SU-DHL-6 (cell line): ENCODE results near the gene AK1.
"Not testable (repeated sequence)": the region's sequence is repeated elsewhere in the genome, so short reads cannot be mapped to it uniquely, and the experiment has no call there.

Experiments used
- H2AFZ ChIP-seq: fragments of 200-600 bp; sonication (generic); 2 replicates; pipeline ENCODE4 v1.6.1; 2014; ENCODE audit warnings: low read depth, mild to moderate bottlenecking, moderate library complexity, mixed read lengths, antibody characterized with exemption, low read length; ENCODE audit not compliant: severe bottlenecking
- H3F3A ChIP-seq: fragments of 200-600 bp; shearing (Covaris generic); 2 replicates; pipeline ENCODE4 v1.6.0; 2016; ENCODE audit warnings: antibody characterized with exemption, mild to moderate bottlenecking; ENCODE audit not compliant: insufficient read depth
- H3K27ac ChIP-seq: fragments of 200-600 bp; sonication (generic); 2 replicates; pipeline ENCODE4 v1.5.1; 2016; ENCODE audit warnings: low read depth, mild to moderate bottlenecking, low read length, moderate library complexity, mixed read lengths
- H3K27me3 ChIP-seq: fragments of 200-600 bp; sonication (generic), shearing (Covaris generic); 2 replicates; pipeline ENCODE4 v1.6.0; 2014; ENCODE audit warnings: mild to moderate bottlenecking, low read length
- H3K36me3 ChIP-seq: fragments of 200-600 bp; sonication (generic); 2 replicates; pipeline ENCODE4 v1.6.1; 2014; ENCODE audit warnings: mild to moderate bottlenecking, low read length, mixed read lengths
- H3K4me2 ChIP-seq: fragments of 300-600, 200-600 bp; shearing (Covaris generic), sonication (generic); 2 replicates; pipeline ENCODE4 v1.6.0; 2014; ENCODE audit warnings: low read length, low read depth, mild to moderate bottlenecking; ENCODE audit not compliant: poor library complexity, severe bottlenecking
- H3K4me3 ChIP-seq: fragments of 200-600 bp; sonication (generic); 2 replicates; pipeline ENCODE4 v1.5.1; 2014; ENCODE audit warnings: antibody characterized with exemption, low read length, mild to moderate bottlenecking, mixed read lengths; ENCODE audit not compliant: insufficient read depth, poor library complexity, severe bottlenecking
- H3K79me2 ChIP-seq: fragments of 200-600 bp; sonication (generic); 2 replicates; pipeline ENCODE4 v1.6.1; 2014; ENCODE audit warnings: mild to moderate bottlenecking, low read length, moderate library complexity; ENCODE audit not compliant: insufficient read depth
- H3K9ac ChIP-seq: fragments of 200-600 bp; sonication (generic); 2 replicates; pipeline ENCODE4 v1.7.0; 2014; ENCODE audit warnings: mild to moderate bottlenecking, low read length
- H3K9me2 ChIP-seq: fragments of 200-600 bp; sonication (generic); replicated peaks from 2 replicates; pipeline ENCODE4 v1.6.1; 2014; ENCODE audit warnings: low read length; ENCODE audit not compliant: insufficient read depth
- H3K9me3 ChIP-seq: fragments of 200-600 bp; sonication (generic); 2 replicates; pipeline ENCODE4 v1.6.1; 2014; ENCODE audit warnings: low read length, mixed read lengths; ENCODE audit not compliant: insufficient read depth
- H4K20me1 ChIP-seq: fragments of 200-600 bp; sonication (generic); 2 replicates; pipeline ENCODE4 v1.6.1; 2014; ENCODE audit warnings: low read depth, mild to moderate bottlenecking, antibody characterized with exemption, low read length, moderate library complexity, mixed read lengths
- CTCF ChIP-seq: fragments of 200-600 bp; sonication (generic); IDR thresholded peaks from one replicate; pipeline ENCODE4 v1.5.1; 2017; ENCODE audit warnings: antibody characterized with exemption, mild to moderate bottlenecking, low read length, moderate library complexity; ENCODE audit not compliant: insufficient read depth, poor library complexity, severe bottlenecking
- EZH2phosphoT487 ChIP-seq: fragments of 200-600 bp; sonication (generic), shearing (Covaris generic); conservative IDR thresholded peaks from 2 replicates; pipeline ENCODE4 v1.6.1; 2018; ENCODE audit warnings: mild to moderate bottlenecking, antibody characterized with exemption, low read length, moderate library complexity, mixed read lengths

AK1 gene

GRCh38 chr9:127847833-127848755, 29.4 kb downstream of the AK1 start:
- Histone ChIP-seq H2AFZ (no peak overlapping the region), H3K9me3 (peaks cover 8% of the 10 kb centered on the region; the same call in 1 of the 2 replicates), H4K20me1 (no peaks in the 10 kb centered on the region), H3K79me2 (no peaks in the 10 kb centered on the region), H3K4me2 (no peak overlapping the region), H3K36me3 (no peaks in the 10 kb centered on the region), H3K9me2 (no peaks in the 10 kb centered on the region), H3K9ac (no peak overlapping the region), H3K27ac (no peak overlapping the region), H3F3A (no peaks in the 10 kb centered on the region), H3K27me3 (no peaks in the 10 kb centered on the region), H3K4me3 (no peak overlapping the region)
- no peak for TF ChIP-seq CTCF

- H3K9me2 ChIP-seq = no peaks in the 10 kb centered on the region
- no peak overlapping the region for H3K9ac ChIP-seq
- no peak overlapping the region for H3K4me2 ChIP-seq
- no peak overlapping the region for H3K27ac ChIP-seq
- H3F3A ChIP-seq = no peaks in the 10 kb centered on the region
- no peaks in the 10 kb centered on the region for H3K36me3 ChIP-seq
- TF ChIP-seq CTCF = no peak
- TF ChIP-seq EZH2phosphoT487 = no peak
- H3K9me3 ChIP-seq = peaks cover 8% of the 10 kb centered on the region; the same call in 1 of the 2 replicates
- no peaks in the 10 kb centered on the region for H4K20me1 ChIP-seq
- H3K4me3 ChIP-seq = no peak overlapping the region
- H2AFZ ChIP-seq = no peak overlapping the region
- H3K79me2 ChIP-seq = no peaks in the 10 kb centered on the region
- H3K27me3 ChIP-seq = no peaks in the 10 kb centered on the region
These were observed 30.3 kb downstream of the AK1 start for GRCh38 chr9:127847178-127847510.

GRCh38 chr9:127846443-127847177, 30.9 kb downstream of the AK1 start:
- H3K9me3 ChIP-seq = peaks cover 8% of the 10 kb centered on the region; the same call in 1 of the 2 replicates
- no peaks in the 10 kb centered on the region for H3K9me2 ChIP-seq
- H2AFZ ChIP-seq = no peak overlapping the region
- no peaks in the 10 kb centered on the region for H4K20me1 ChIP-seq
- H3K79me2 ChIP-seq = no peaks in the 10 kb centered on the region
- H3K4me2 ChIP-seq = no peak overlapping the region
- H3F3A ChIP-seq = no peaks in the 10 kb centered on the region
- no peak overlapping the region for H3K9ac ChIP-seq
- H3K36me3 ChIP-seq = no peaks in the 10 kb centered on the region
- no peak overlapping the region for H3K4me3 ChIP-seq
- H3K27ac ChIP-seq = no peak overlapping the region
- no peaks in the 10 kb centered on the region for H3K27me3 ChIP-seq
- no peak for TF ChIP-seq CTCF
- TF ChIP-seq EZH2phosphoT487 = no peak

GRCh38 chr9:127845619-127846018, 31.9 kb downstream of the AK1 start:
- not testable (repeated sequence) for H3K4me2 ChIP-seq, H3K4me3 ChIP-seq, H3K36me3 ChIP-seq, H3K79me2 ChIP-seq, H4K20me1 ChIP-seq, H3K27me3 ChIP-seq, H2AFZ ChIP-seq, H3K9me3 ChIP-seq, H3K27ac ChIP-seq, H3F3A ChIP-seq, H3K9me2 ChIP-seq, H3K9ac ChIP-seq
